ENCODE data around the gene TMEM69. TPM values are rescaled to one million over a fixed set of nuclear protein-coding genes. Genes with fewer than 3 reads are reported as not detected.
A peak's percentile ranks its signal among the peaks of the same experiment; 100 is the strongest.

Gene TMEM69
- total RNA-seq, 1 donor from 2014 or later: 23.5 TPM

- Histone ChIP-seq H3K9me3 (replicated peaks) (no peaks in the 10 kb centered on the region), H3K4me3 (peak overlapping the region; percentile 4), H3K36me3 (no peaks in the 10 kb centered on the region), H3K4me1 (peaks cover 100% of the 10 kb centered on the region), H3K27ac (replicated peaks) (peak overlapping the region; percentile 72), H3K27me3 (ENCODE audit: low read depth) (no peaks in the 10 kb centered on the region)
- no peak for TF ChIP-seq CTCF (IDR thresholded peaks at IDR 0.05; ENCODE audit: borderline replicate concordance)
- intact Hi-C loops (cut with micrococcal nuclease): no loop called here
- no peak for DNase-seq
Measured at GRCh38 chr1:45679123-45679522, 8.9 kb upstream of the TMEM69 start.

GRCh38 chr1:45682942-45683341 lies 5.0 kb upstream of the TMEM69 start:
- Histone ChIP-seq H3K4me1 (peaks cover 93% of the 10 kb centered on the region), H3K36me3 (no peaks in the 10 kb centered on the region)
- no peak for DNase-seq

GRCh38 chr1:45684402-45684801 lies 3.6 kb upstream of the TMEM69 start:
- no peak for TF ChIP-seq CTCF (IDR thresholded peaks at IDR 0.05; ENCODE audit: borderline replicate concordance)
- Histone ChIP-seq H3K27me3 (ENCODE audit: low read depth) (no peaks in the 10 kb centered on the region), H3K4me3 (peak overlapping the region; percentile 95), H3K9me3 (replicated peaks) (no peaks in the 10 kb centered on the region), H3K36me3 (no peaks in the 10 kb centered on the region), H3K4me1 (peaks cover 89% of the 10 kb centered on the region), H3K27ac (replicated peaks) (peak overlapping the region; percentile 98)
- no peak for DNase-seq
- intact Hi-C loops (cut with micrococcal nuclease): loop anchor here (10.0 kb wide), 1 partner anchor 100 kb away; the partner anchor contains the start of gene NASP

More at GRCh38 chr1:45682942-45683341, 5.0 kb upstream of the TMEM69 start:
- intact Hi-C loops (cut with micrococcal nuclease): loop anchor here (10.0 kb wide), 1 partner anchor 98 kb away; the partner anchor contains the start of gene NASP
- TF ChIP-seq CTCF (IDR thresholded peaks at IDR 0.05; ENCODE audit: borderline replicate concordance): no peak
- Histone ChIP-seq H3K27me3 (ENCODE audit: low read depth) (no peaks in the 10 kb centered on the region), H3K27ac (replicated peaks) (peak overlapping the region; percentile 41), H3K4me3 (no peak overlapping the region), H3K9me3 (replicated peaks) (no peaks in the 10 kb centered on the region)

- no peaks in the 10 kb centered on the region for H3K36me3 ChIP-seq
- H3K4me1 ChIP-seq: peaks cover 82% of the 10 kb centered on the region
- intact Hi-C loops (cut with micrococcal nuclease): loop anchor here (10.0 kb wide), 1 partner anchor 101 kb away; the partner anchor contains the start of gene NASP
Measured at GRCh38 chr1:45685308-45686014, 2.5 kb upstream of the TMEM69 start.

GRCh38 chr1:45686015-45686287 lies 2.0 kb upstream of the TMEM69 start:
- intact Hi-C loops (cut with micrococcal nuclease): loop anchor here (10.0 kb wide), 1 partner anchor 101 kb away; the partner anchor contains the start of gene NASP
- H3K27me3 ChIP-seq (ENCODE audit: low read depth): no peaks in the 10 kb centered on the region
- peak; percentile 63 for DNase-seq
- peak overlapping the region; percentile 95 for H3K4me3 ChIP-seq
- peaks cover 77% of the 10 kb centered on the region for H3K4me1 ChIP-seq
- no peak for TF ChIP-seq CTCF (IDR thresholded peaks at IDR 0.05; ENCODE audit: borderline replicate concordance)
- no peaks in the 10 kb centered on the region for H3K36me3 ChIP-seq
- peak overlapping the region; percentile 98 for H3K27ac ChIP-seq (replicated peaks)
- H3K9me3 ChIP-seq (replicated peaks): no peaks in the 10 kb centered on the region

More at GRCh38 chr1:45685308-45686014, 2.5 kb upstream of the TMEM69 start:
- no peaks in the 10 kb centered on the region for H3K27me3 ChIP-seq (ENCODE audit: low read depth)
- peak overlapping the region; percentile 95 for H3K4me3 ChIP-seq
- no peaks in the 10 kb centered on the region for H3K9me3 ChIP-seq (replicated peaks)
- no peak for DNase-seq
- H3K27ac ChIP-seq (replicated peaks): peak overlapping the region; percentile 98
- no peak for TF ChIP-seq CTCF (IDR thresholded peaks at IDR 0.05; ENCODE audit: borderline replicate concordance)

All from left ventricle myocardium inferior (tissue), 1 donor.